GM21367 (cell line): ENCODE results near the gene OTUD4.

ENCODE experiments used
- ATAC-seq: cut with Tn5 transposase; IDR thresholded peaks from one replicate; pipeline ENCODE4 v1.9.1; 2021; ENCODE audit not compliant: unreplicated experiment

OTUD4 gene

GRCh38 chr4:145130788-145131399 lies 49.5 kb downstream of the OTUD4 start:
- ATAC-seq, result no peak

- no peak for ATAC-seq
These were observed 50.3 kb downstream of the OTUD4 start for GRCh38 chr4:145130130-145130529.

- no peak for ATAC-seq
These were observed 55.0 kb downstream of the OTUD4 start for GRCh38 chr4:145125396-145125795.

GRCh38 chr4:145108128-145108527 lies 72.3 kb downstream of the OTUD4 start:
- ATAC-seq, result no peak

GRCh38 chr4:145107126-145107525 lies 73.3 kb downstream of the OTUD4 start:
- no peak for ATAC-seq

GRCh38 chr4:145103496-145103895 lies 76.9 kb downstream of the OTUD4 start:
- no peak for ATAC-seq

GRCh38 chr4:145102619-145103018 lies 77.8 kb downstream of the OTUD4 start:
- no peak for ATAC-seq

GRCh38 chr4:145101091-145101490 lies 79.3 kb downstream of the OTUD4 start:
- no peak for ATAC-seq

GRCh38 chr4:145099653-145100052 lies 80.7 kb downstream of the OTUD4 start:
- ATAC-seq, result no peak

GRCh38 chr4:145098675-145099037 lies 81.7 kb downstream of the OTUD4 start:
- ATAC-seq, result peak; percentile 13

- ATAC-seq, result peak; percentile 79
These were observed 82.3 kb downstream of the OTUD4 start, which contains the start of the genes ABCE1 and ANAPC10 for GRCh38 chr4:145097821-145098674. Gene ABCE1, plus strand, starts transcription at chr4:145098311. Its CDS starts 6,102 bp downstream, at chr4:145104413. Gene ANAPC10, minus strand, starts transcription at chr4:145098196. Its CDS starts 2,097 bp downstream, at chr4:145096099.

GRCh38 chr4:145097331-145097820 lies 83.0 kb downstream of the OTUD4 start:
- peak; percentile 3 for ATAC-seq

- ATAC-seq, result no peak
These were observed 86.8 kb downstream of the OTUD4 start for GRCh38 chr4:145093638-145094037.

GRCh38 chr4:145090380-145090779 lies 90.0 kb downstream of the OTUD4 start:
- ATAC-seq, result no peak

GRCh38 chr4:145083891-145084605 lies 96.3 kb downstream of the OTUD4 start:
- ATAC-seq, result no peak
